AG09319 (cell line): ENCODE measurements around the gene BCR.

Experiments
- DNase-seq: peaks from one replicate; pipeline ENCODE4 v3.0.0-alpha.2; 2010; ENCODE audit warnings: low read depth; ENCODE audit errors: extremely low read depth
- TF ChIP-seq, protein P1 (sequence below): IDR thresholded peaks from 2 replicates; pipeline ENCODE4 v1.5.1; 2011; ENCODE audit warnings: low read depth, mild to moderate bottlenecking, inconsistent platforms, low read length, moderate library complexity

Gene BCR

DNA sequence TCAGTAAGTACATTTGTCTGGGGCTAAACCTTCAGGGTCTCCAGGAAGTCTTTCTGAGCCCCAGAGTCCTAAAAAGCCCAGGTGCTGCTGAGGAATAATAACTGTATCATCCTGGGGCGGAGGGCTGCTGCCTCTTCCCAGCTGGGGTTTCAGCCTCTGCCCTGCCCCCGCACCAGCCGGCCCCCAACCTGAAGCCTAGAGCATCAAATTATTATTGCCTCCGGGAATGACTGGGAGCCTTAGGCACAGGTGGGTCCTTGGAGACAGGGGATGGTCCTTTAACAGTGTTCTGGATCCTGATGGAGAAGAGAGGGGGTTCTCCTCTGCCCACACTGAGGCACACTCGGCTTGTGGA is 64.4 kb downstream of the BCR start:
- no peak for DNase-seq
- TF ChIP-seq, protein P1, sequence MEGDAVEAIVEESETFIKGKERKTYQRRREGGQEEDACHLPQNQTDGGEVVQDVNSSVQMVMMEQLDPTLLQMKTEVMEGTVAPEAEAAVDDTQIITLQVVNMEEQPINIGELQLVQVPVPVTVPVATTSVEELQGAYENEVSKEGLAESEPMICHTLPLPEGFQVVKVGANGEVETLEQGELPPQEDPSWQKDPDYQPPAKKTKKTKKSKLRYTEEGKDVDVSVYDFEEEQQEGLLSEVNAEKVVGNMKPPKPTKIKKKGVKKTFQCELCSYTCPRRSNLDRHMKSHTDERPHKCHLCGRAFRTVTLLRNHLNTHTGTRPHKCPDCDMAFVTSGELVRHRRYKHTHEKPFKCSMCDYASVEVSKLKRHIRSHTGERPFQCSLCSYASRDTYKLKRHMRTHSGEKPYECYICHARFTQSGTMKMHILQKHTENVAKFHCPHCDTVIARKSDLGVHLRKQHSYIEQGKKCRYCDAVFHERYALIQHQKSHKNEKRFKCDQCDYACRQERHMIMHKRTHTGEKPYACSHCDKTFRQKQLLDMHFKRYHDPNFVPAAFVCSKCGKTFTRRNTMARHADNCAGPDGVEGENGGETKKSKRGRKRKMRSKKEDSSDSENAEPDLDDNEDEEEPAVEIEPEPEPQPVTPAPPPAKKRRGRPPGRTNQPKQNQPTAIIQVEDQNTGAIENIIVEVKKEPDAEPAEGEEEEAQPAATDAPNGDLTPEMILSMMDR, result no peak

DNA sequence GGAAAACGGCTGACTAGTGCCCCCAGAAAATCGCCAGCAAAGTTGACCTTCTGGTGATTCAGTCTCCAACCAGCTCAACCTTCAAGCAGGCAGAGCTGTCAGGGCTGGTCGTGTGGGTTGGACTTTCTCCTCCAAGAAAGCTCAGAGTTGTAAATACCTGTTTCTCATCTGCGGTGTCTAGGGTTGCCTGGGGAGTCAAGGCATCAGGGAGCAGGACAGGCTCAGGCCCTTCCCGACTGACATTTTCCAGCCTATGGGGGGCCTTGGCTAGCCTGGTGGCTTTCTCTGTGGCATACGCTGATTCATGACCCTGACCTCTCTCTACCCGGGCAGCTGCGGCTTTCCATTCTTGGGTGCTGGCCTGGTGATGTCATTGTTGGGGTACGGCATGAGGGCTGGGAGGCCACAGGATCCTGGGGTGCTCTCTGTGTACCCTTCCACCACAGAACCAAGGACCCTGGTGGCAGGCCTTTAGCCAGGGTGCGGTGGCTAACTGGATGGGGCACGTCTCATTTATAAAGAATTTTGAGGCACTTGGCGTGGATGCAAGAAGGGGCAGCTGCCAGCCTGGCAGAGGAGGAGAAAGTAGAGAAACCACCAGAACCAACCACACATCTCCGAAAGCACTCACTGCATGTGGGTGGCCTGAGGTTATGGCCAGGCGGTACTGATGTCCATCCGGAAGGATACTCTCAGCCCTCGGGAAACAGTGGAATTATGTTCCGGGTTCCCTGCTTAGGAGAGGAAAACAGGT is 64.9 kb downstream of the BCR start:
- no peak for DNase-seq
- TF ChIP-seq, protein P1, result no peak

DNA sequence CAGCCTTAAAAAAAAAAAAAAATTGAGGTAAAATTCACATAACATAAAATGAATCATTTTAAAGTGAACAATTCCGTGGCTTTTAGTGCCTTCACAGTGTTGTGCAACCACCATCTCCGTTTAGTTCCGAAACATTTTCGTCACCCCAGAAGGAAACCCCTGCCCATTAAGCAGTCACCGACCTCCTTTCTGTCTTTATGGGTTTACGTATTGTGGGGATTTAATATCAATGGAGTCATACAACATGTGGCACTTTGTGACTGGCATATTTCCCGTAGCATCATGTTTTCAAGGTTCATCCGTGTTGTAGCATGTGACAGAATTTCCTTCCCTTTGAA is 65.5 kb downstream of the BCR start:
- TF ChIP-seq, protein P1, result no peak
- no peak for DNase-seq

DNA sequence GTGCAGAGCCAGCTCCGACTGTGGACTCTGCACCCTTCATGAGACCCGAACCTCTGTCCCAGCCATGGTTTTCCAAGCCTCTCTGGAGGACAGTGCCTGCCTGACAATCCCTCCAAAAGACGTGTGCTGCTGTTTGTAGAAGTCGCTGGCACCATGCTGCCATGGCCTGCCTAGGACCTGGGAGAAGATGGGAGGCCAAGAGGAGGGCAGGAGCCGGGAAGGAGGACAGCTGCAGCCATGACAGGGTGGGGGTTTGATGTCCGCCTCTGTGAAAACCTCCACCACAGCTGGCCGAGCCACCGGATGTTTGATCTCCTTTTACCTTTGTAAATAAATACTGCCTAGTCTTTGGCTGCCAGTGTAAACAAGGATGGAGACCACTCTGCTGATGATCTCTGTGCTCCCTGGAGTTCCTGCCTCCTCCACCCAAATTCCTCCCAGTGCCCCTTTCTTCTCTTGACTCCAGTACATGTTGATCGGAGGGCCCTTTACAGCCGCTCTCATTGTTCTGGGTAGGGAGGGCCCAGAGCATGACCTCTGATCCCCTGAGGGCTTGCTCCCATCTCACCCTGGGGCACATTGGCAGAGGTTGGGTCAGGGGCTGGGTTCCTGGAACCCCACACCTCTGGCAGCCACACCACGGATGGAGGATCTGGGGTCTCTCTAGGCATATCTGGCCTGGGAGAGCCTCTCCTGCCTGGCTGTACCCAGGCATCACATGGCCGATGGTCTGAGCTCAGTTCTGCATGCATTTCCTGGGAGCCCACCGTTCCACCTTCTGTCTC is 66.9 kb downstream of the BCR start:
- TF ChIP-seq, protein P1, result no peak
- no peak for DNase-seq

DNA sequence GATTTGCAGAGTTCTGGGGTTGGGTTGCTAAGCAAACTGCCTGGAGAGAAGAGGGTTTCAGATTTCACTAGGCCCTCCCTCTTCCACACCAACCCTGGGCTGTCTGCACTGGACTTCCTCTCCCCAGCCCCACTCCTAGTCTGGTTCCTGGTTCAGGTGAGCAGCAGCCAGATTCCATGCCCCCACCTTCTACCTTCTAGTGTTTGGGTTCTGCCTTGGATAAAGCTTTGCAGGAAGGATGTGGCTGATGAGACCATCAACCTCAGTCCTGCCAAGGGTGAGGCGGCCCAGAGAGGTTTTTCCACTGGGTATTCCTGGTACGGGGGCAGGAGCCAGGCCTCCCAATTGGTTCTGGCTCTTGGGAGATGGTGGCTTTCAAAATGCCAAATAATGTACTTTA is 68.3 kb downstream of the BCR start:
- DNase-seq, result no peak
- TF ChIP-seq, protein P1, result no peak

DNA sequence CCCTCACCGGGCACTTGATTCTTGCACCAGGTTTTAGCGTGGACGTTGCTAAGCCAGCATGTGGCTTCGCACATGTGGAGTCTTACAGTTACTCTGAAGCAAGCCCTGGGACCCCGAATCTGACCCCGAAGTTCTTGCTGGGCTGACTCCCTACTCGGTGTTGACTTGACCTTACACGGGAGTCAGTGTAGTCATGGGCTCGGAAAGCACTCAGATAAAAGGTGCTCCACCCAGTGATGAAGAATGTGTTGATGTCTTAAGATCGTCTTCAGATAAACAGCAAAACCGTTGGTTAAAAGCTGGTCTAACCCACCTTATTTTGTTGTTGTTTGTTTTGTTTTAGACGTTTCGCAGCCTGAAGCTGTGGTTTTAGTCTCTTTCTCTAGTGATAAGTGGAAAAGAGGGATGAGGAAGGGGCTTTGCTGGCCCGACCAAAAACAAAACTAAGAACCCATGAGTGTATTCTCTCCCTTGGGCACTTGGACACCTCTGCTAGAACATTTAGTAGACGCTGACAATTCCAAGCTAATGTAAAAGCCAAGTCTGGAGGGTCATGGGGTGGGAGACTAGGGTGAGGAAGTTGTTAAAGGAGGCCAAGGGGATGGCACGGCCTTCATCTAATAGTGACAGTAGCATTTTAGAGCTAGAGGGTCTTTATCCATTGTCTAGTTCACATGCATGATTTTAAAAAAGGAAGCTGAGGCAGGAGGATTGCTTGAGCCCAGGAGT is 69.9 kb downstream of the BCR start:
- TF ChIP-seq, protein P1, result no peak
- DNase-seq, result no peak
